ENCODE measurements around the gene PRXL2B. TPM values are rescaled to one million over a fixed set of nuclear protein-coding genes. Genes with fewer than 3 reads are reported as not detected.
A peak's percentile ranks its signal among the peaks of the same experiment; 100 is the strongest.

Gene PRXL2B
- total RNA-seq, 1 experiment from 2014 or later = 40.7 TPM

GRCh38 chr1:2546515-2547209 is 39.9 kb upstream of the PRXL2B start:
- Mint-ChIP-seq H3K36me3 (ENCODE audit: insufficient read depth in 1 of 3, low read depth in 3 of 3) (no peaks in the 10 kb centered on the region), H3K27me3 (ENCODE audit: low read depth) (peaks cover 10% of the 10 kb centered on the region), H3K27ac (peak overlapping the region in 2 of 3 experiments; percentile 76 to 82; a peak in 4 of 7 replicates), H3K4me3 (peak overlapping the region; percentile 61 to 84), H3K9me3 (no peaks in the 10 kb centered on the region; a peak in 1 of 5 replicates), H3K4me1 (peaks cover 10 to 30% of the 10 kb centered on the region in 2 experiments)
- no CpG with 5 or more reads among the region's 52 CpGs for WGBS (ENCODE audit: extremely low coverage, insufficient read length, low lambda C conversion rate)
- Histone ChIP-seq H4K8ac (replicated peaks; ENCODE audit: insufficient read length, low read depth, low read length) (no peak overlapping the region), H3K79me2 (ENCODE audit: insufficient read depth, low read length) (no peaks in the 10 kb centered on the region), H2BK12ac (ENCODE audit: insufficient read length, low read depth, low read length) (no peak overlapping the region), H3K27ac (ENCODE audit: insufficient read length, low read depth, low read length) (no peak overlapping the region), H3K4ac (ENCODE audit: low read depth, low read length) (no peak overlapping the region), H3K79me1 (ENCODE audit: insufficient read depth, low read depth, low read length, poor library complexity, severe bottlenecking) (no peaks in the 10 kb centered on the region), H3K23ac (ENCODE audit: insufficient read length, low read depth, low read length) (no peak overlapping the region), H2AFZ (ENCODE audit: low read length) (no peak overlapping the region), H4K20me1 (ENCODE audit: control insufficient read depth, insufficient read depth, insufficient read length) (no peaks in the 10 kb centered on the region), H3K4me1 (ENCODE audit: insufficient read depth, low read length) (no peaks in the 10 kb centered on the region; the same call in 1 of the 2 replicates), H3K56ac (ENCODE audit: insufficient read length, low read depth, low read length) (no peak overlapping the region), H2BK120ac (ENCODE audit: low read depth, low read length, poor library complexity, severe bottlenecking) (no peak overlapping the region), H3K9me3 (ENCODE audit: control insufficient read depth, low read depth, low read length) (no peaks in the 10 kb centered on the region), H3K14ac (ENCODE audit: insufficient read depth, low read length) (peak overlapping the region; percentile 24; the same call in 1 of the 2 replicates), H3K18ac (ENCODE audit: insufficient read length, low read depth, low read length) (peak overlapping the region; percentile 76), H2AK5ac (ENCODE audit: insufficient read length, low read length) (no peak overlapping the region), H2BK5ac (ENCODE audit: insufficient read length, low read length) (no peak overlapping the region), H3T11ph (ENCODE audit: low read length) (no peak overlapping the region), H4K91ac (ENCODE audit: insufficient read length, low read depth, low read length) (no peak overlapping the region), H3K23me2 (ENCODE audit: insufficient read length, low read depth, low read length, poor library complexity, severe bottlenecking) (peaks cover 12% of the 10 kb centered on the region), H3K9ac (ENCODE audit: extremely low read depth, insufficient read length, low read length) (no peak overlapping the region), H3K27me3 (ENCODE audit: insufficient read depth, low read length) (no peaks in the 10 kb centered on the region; the same call in 1 of the 2 replicates), H2BK20ac (ENCODE audit: low read depth, low read length, poor library complexity, severe bottlenecking) (no peak overlapping the region), H4K5ac (ENCODE audit: insufficient read length, low read depth, low read length) (no peak overlapping the region), H2BK15ac (ENCODE audit: low read depth, low read length) (no peak overlapping the region), H3K4me2 (ENCODE audit: insufficient read depth, insufficient read length, low read length) (peak overlapping the region; percentile 74)
- DNase-seq = peak; percentile 94
- peak; percentile 27; the same call in 1 of the 3 replicates for TF ChIP-seq CTCF (conservative IDR thresholded peaks at IDR 0.05)
